T-helper 2 cell treated with Interferon-gamma antibody and Interleukin-4, amounts not matched to agents 5 μg/mL and 100 μg/mL, for 36 hours (primary cell): ENCODE measurements around the gene MAPKAP1.

Experiments
- DNase-seq: peaks from one replicate; pipeline ENCODE4 v3.0.0; 2021; ENCODE audit warnings: low spot score
- H3K27ac Mint-ChIP-seq: one replicate; pipeline ENCODE4 v1.8.0; 2021; ENCODE audit warnings: mild to moderate bottlenecking, mixed read lengths
- H3K27me3 Mint-ChIP-seq: one replicate; pipeline ENCODE4 v1.8.0; 2021; ENCODE audit warnings: low read depth, mixed read lengths
- H3K36me3 Mint-ChIP-seq: one replicate; pipeline ENCODE4 v1.8.0; 2021; ENCODE audit warnings: low read depth, mixed read lengths
- H3K4me1 Mint-ChIP-seq: one replicate; pipeline ENCODE4 v1.8.0; 2021; ENCODE audit warnings: low read depth, mixed read lengths
- H3K4me3 Mint-ChIP-seq: one replicate; pipeline ENCODE4 v1.8.0; 2022; ENCODE audit warnings: mild to moderate bottlenecking, moderate library complexity, mixed read lengths
- H3K9me3 Mint-ChIP-seq: one replicate; pipeline ENCODE4 v1.8.0; 2021; ENCODE audit warnings: mixed read lengths

Gene MAPKAP1

DNA sequence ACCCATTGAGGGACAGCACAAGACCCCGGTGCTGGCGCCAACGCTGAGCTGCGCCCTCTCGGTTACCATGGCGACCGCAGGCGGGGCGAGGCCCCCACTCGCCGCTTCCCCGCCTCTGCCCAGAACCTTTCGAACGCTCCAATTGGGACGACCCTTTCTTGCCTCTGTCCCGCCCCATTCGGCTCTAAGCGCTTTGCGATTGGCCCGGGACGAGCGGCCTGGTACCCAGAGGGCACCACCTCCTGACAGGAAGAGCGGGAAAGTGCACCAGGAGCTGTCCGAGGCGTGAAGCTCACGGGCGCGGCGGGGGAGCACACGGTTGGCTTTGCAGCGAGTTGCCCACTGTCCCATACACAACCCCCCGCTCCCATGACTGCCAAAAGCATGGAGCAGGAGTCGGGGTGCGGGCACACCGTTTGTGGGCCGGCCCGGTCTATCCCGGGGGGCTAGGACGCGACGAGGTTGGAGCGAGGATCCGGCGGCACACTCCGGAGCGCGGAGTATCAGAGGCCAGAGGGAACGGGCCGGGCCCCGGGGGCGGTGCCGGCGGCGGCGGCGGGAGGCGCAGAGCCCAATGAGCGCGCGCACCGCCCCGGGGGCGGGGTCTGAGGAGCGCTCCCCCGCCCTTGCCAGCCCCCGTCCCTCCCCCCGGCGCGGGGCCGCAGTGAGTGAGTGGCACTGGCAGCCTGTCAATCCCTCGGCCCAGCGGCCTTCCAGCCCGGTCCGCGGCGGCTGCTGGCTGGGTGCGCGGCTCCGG, 39.2 kb upstream of the MAPKAP1 start:
- peak; percentile 91 for DNase-seq
- Mint-ChIP-seq H3K36me3 (peaks cover 13% of the 10 kb centered on the region), H3K27ac (peak overlapping the region; percentile 92), H3K4me1 (peaks cover 25% of the 10 kb centered on the region), H3K27me3 (peaks cover 27% of the 10 kb centered on the region), H3K9me3 (no peaks in the 10 kb centered on the region), H3K4me3 (peak overlapping the region; percentile 93)

DNA sequence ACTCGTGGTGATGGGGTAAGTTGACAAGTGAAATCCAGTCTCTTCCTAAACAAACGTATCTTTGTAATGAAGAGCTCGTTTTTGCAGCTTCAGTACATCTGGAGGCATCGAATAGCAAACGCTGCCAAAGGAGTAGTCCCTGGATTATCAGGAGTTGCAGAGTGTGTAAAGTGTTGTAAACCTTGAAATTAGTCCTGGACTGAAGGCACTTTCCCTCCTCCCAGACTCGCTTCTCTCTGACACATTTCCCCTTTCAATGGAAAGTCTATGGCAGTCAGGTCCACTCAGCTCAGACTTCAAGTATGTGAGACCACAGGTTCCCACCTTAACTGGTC, 38.6 kb upstream of the MAPKAP1 start:
- no peak for DNase-seq
- no peak overlapping the region for H3K27ac Mint-ChIP-seq
- H3K4me3 Mint-ChIP-seq: peak overlapping the region; percentile 93
- H3K36me3 Mint-ChIP-seq: peaks cover 11% of the 10 kb centered on the region
- H3K4me1 Mint-ChIP-seq: peaks cover 23% of the 10 kb centered on the region
- H3K27me3 Mint-ChIP-seq: peaks cover 27% of the 10 kb centered on the region
- H3K9me3 Mint-ChIP-seq: no peaks in the 10 kb centered on the region

DNA sequence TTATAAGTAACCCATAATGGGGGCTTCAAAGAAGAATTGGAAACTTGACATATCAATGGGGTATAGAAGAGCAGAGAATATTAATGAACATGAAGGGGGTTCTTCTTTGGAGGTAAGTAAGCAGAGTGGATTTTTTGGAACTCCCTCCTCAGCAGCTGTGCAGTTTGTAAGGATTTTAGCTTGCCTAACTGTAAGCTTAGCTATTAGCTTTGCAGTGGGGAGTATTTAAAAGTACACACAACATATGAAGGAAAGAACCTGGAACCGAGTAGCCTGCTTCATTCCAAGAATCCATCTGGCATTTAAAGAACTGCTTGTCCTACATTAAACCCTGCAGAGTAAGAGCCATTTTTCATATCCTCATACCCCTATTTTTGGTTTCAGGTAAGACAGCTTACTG, 38.0 kb upstream of the MAPKAP1 start:
- H3K4me3 Mint-ChIP-seq: peak overlapping the region; percentile 93
- H3K27me3 Mint-ChIP-seq: peaks cover 27% of the 10 kb centered on the region
- peaks cover 20% of the 10 kb centered on the region for H3K4me1 Mint-ChIP-seq
- no peak overlapping the region for H3K27ac Mint-ChIP-seq
- no peaks in the 10 kb centered on the region for H3K9me3 Mint-ChIP-seq
- H3K36me3 Mint-ChIP-seq: peaks cover 9% of the 10 kb centered on the region
- DNase-seq: no peak

DNA sequence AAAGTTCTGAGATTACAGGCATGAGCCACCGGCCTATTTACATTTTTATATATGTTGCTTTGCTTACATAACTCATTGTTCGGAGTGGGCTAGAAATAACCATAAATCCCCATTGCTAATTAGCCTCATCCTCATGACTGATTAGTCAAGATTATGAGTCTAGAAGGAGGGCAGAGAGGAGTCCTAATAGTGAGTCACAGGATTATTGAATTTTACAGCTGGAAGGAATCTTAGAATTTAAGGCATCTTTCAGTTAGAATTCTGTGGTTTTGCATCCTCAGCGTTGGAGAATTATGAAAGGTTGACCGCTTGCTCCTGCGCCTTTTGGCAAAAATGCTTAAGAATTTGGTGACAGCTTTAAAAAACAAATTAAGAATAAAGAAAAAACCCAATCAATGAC, 37.6 kb upstream of the MAPKAP1 start:
- H3K27me3 Mint-ChIP-seq: peaks cover 27% of the 10 kb centered on the region
- DNase-seq: no peak
- no peak overlapping the region for H3K27ac Mint-ChIP-seq
- H3K36me3 Mint-ChIP-seq: peaks cover 9% of the 10 kb centered on the region
- H3K9me3 Mint-ChIP-seq: no peaks in the 10 kb centered on the region
- H3K4me1 Mint-ChIP-seq: peaks cover 20% of the 10 kb centered on the region
- H3K4me3 Mint-ChIP-seq: peak overlapping the region; percentile 93

DNA sequence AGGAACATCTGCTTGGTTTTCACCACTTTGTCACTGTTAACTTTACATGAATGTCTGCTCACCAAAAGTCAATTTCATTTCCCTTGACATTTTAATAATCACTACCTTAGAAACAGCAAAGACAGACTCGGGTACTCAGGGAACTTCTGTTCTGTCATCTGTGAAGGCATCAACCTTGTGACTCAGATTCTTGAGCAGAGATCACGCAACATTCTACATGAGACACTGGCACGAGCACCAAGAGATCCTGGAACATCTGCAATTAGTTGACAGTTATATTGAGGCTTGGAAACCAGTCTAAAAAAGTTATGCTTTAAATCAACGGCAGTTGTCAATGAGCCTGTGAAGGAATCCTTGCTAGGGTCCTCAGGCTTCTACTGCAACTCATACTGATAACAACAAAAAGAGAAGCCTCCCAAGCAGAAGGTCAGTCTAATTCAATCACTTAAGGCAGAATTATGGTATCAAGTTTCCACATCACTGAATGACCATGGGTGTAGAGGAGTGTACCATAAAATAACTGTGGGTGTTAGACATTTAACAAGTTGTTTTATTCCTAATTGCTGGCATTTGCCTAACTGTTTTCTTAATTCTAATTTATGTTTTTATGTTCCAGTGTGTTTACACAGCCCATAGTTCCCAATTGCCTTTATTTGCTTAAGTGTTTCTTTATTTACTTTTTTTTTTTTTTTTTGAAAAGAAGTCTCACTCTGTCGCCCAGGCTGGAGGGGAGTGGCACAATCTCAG, 36.8 kb upstream of the MAPKAP1 start:
- no peak for DNase-seq
- no peaks in the 10 kb centered on the region for H3K9me3 Mint-ChIP-seq
- peaks cover 14% of the 10 kb centered on the region for H3K4me1 Mint-ChIP-seq
- H3K27me3 Mint-ChIP-seq: peaks cover 27% of the 10 kb centered on the region
- peaks cover 5% of the 10 kb centered on the region for H3K36me3 Mint-ChIP-seq
- H3K27ac Mint-ChIP-seq: no peak overlapping the region
- no peak overlapping the region for H3K4me3 Mint-ChIP-seq

DNA sequence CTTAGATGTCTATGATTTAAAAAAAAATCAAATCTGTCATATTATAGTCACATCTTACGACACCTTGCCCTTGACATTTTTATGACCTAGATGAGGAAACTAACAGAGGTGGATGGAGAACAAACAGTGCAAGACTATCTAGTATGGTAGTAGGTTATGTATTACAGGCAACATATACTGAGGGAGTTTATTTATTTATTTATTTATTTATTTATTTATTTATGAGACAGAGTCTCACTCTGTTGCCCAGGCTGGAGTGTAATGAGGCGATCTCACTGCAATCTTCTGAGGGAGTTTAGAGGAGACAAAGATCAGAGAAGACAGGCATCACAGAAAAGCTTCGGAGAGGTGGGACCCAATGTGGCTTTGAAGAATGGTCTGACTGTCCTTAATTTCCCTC, 35.6 kb upstream of the MAPKAP1 start:
- no peak for DNase-seq
- no peaks in the 10 kb centered on the region for H3K9me3 Mint-ChIP-seq
- H3K27ac Mint-ChIP-seq: no peak overlapping the region
- peaks cover 10% of the 10 kb centered on the region for H3K4me1 Mint-ChIP-seq
- H3K36me3 Mint-ChIP-seq: no peaks in the 10 kb centered on the region
- H3K27me3 Mint-ChIP-seq: peaks cover 31% of the 10 kb centered on the region
- H3K4me3 Mint-ChIP-seq: no peak overlapping the region

DNA sequence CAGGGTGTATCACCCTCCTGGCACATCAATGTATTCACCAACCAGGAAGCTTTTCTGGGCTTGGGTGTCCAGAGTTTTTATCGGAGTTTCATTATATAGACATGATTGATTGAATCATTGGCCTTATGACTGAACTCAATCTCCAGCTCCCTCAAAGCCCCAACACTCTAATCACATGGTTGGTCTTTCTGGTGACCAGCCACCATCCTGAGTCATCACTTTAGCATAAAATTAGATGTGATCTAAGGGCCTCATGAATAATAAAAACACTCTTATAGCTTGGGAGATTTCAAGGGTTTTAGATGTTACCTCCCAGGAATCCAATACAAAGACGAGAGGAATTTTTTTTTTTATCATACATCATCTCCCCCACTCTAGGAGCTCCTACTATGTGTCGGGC, 32.4 kb upstream of the MAPKAP1 start:
- Mint-ChIP-seq H3K4me1 (no peaks in the 10 kb centered on the region), H3K9me3 (no peaks in the 10 kb centered on the region), H3K4me3 (no peak overlapping the region), H3K36me3 (no peaks in the 10 kb centered on the region), H3K27me3 (peaks cover 17% of the 10 kb centered on the region), H3K27ac (no peak overlapping the region)
- no peak for DNase-seq

DNA sequence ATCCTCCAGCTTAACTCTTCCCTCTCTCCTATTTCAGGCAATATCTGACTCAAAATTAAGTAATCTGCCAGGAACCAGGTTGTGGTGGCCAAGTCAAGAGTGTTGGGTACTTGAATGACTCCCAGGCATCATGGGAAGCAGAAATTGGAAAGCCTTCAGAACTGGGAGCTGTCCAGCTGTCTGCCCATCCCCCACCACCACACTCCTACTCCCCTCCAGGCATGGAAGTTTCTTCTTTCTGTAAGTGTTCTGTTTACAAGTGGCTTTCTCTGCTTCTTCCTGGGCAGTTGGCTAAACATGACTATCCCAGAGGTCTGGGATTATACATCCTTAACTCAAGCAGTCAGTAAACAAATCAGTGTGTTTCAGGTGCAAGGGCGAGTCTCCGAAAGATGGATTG, 25.6 kb upstream of the MAPKAP1 start:
- H3K4me1 Mint-ChIP-seq: no peaks in the 10 kb centered on the region

DNA sequence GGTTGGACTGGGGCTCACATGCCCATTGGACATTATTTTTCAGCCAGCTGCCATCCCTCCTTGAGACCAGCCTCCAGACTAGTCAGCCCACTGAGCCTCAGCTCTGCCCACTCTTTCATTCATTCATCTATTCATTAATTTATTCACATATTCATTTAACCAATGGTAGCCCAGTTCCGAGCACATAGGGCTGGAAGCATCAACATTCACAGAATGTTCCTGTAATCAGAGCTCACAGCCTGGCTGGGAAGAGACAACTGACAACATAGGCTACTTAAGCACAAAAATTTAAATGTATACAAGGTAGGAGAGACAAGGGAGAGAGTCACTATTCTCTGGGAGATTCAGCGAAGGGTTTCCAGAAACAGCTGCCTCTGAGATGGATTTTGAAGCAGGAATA, 23.2 kb upstream of the MAPKAP1 start:
- Mint-ChIP-seq H3K27ac (no peak overlapping the region), H3K27me3 (peaks cover 17% of the 10 kb centered on the region), H3K4me3 (no peak overlapping the region), H3K36me3 (no peaks in the 10 kb centered on the region), H3K9me3 (no peaks in the 10 kb centered on the region), H3K4me1 (no peaks in the 10 kb centered on the region)
- DNase-seq: no peak

More for the DNA sequence above, 25.6 kb upstream of the MAPKAP1 start:
- Mint-ChIP-seq H3K9me3 (no peaks in the 10 kb centered on the region), H3K27ac (no peak overlapping the region), H3K27me3 (peaks cover 17% of the 10 kb centered on the region), H3K4me3 (no peak overlapping the region), H3K36me3 (no peaks in the 10 kb centered on the region)
- no peak for DNase-seq

DNA sequence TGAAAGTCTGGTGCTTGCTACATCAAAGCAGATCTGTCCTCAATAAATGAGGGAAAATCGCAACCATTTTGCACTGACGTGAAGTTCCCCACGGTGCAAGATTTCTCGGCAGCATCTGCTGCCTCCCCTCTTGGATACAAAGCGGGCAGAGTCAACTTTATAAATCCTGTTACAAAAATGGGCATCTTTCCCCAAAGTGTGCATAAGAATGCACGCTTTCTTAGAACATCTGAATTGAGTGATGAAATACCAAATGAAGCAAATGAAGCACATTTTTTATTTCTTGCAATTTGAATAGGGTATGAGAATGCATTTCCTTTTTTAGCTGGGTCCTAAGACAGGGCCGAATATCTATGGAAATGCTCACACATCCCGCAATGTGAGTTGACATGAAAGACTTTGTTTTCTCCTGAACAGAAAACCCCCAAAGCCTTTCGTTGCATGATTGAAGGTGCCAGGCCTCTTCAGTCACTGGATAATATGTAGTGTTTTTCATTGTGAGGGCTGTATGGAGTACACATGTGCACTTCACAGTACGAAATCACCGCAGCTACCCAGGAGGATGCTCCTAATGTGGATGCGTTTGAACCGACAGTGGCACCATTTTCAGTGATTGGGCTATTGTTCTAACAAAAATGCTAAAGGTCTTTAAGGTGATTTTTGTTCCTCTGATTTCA, 19.6 kb upstream of the MAPKAP1 start:
- Mint-ChIP-seq H3K4me3 (no peak overlapping the region), H3K9me3 (no peaks in the 10 kb centered on the region), H3K27me3 (peaks cover 9% of the 10 kb centered on the region), H3K4me1 (no peaks in the 10 kb centered on the region), H3K27ac (no peak overlapping the region), H3K36me3 (no peaks in the 10 kb centered on the region)
- no peak for DNase-seq

DNA sequence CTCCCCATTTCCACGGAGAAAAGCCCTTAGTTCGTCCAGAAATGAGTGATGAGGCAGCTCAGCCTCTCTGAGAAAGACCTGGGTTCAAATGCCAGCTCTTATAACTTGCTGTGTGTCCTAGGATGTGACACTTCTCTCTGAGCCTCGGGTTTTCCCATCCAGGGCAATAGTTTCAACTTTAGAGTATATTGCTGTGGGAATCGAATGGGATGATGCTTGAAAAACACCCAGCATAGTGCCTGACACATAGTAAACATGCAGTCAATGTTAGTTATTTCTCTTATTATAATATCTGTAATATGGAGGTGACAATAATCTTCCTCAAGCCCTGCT, 430 bp upstream of the MAPKAP1 start:
- Mint-ChIP-seq H3K4me1 (peaks cover 16% of the 10 kb centered on the region), H3K4me3 (peak overlapping the region; percentile 82), H3K27me3 (no peaks in the 10 kb centered on the region), H3K9me3 (no peaks in the 10 kb centered on the region), H3K36me3 (peaks cover 2% of the 10 kb centered on the region), H3K27ac (peak overlapping the region; percentile 67)
- DNase-seq: no peak

DNA sequence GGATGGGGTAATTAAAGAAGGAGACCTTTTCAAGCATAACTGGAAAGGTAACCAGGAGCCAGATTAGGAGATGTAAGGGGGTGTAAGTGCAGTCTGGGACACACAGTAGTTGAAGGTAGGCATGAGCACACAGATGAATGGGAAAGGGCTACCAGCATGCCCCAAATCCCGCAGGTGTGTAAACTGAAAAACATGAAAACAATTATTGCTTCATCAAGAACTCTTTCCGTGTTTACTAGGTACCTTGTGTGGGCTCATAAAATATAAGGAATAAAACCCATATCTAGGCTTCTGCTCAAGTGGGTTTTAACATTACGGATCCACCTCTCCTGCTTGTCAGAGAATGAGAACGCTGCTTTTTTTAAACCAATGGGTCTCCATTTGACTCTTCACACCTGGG, 1.1 kb downstream of the MAPKAP1 start:
- H3K4me1 Mint-ChIP-seq: peaks cover 22% of the 10 kb centered on the region
- DNase-seq: no peak
- H3K27me3 Mint-ChIP-seq: no peaks in the 10 kb centered on the region
- H3K36me3 Mint-ChIP-seq: peaks cover 2% of the 10 kb centered on the region
- H3K4me3 Mint-ChIP-seq: peak overlapping the region; percentile 82
- H3K9me3 Mint-ChIP-seq: no peaks in the 10 kb centered on the region
- H3K27ac Mint-ChIP-seq: no peak overlapping the region

DNA sequence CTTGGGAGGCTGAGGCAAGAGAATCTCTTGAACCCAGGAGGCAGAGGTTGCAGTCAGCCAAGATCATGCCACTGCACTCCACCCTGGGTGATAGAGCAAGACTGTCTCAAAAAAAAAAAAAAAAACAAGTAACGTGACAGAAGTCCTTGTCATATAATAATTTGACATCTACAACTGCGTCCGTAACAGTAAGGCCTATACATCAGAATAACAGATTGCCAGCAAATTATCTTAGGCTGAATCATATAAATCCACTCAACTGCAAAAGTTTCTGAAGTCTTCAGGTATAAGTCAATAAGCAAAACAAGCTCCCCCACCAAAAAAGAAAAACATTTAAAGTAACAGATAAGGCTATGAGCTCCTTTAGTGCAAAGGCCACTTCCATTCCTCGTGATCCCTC, 3.3 kb downstream of the MAPKAP1 start:
- Mint-ChIP-seq H3K36me3 (peaks cover 2% of the 10 kb centered on the region), H3K4me3 (no peak overlapping the region), H3K27ac (no peak overlapping the region), H3K9me3 (no peaks in the 10 kb centered on the region), H3K4me1 (peaks cover 25% of the 10 kb centered on the region), H3K27me3 (no peaks in the 10 kb centered on the region)
- DNase-seq: no peak

DNA sequence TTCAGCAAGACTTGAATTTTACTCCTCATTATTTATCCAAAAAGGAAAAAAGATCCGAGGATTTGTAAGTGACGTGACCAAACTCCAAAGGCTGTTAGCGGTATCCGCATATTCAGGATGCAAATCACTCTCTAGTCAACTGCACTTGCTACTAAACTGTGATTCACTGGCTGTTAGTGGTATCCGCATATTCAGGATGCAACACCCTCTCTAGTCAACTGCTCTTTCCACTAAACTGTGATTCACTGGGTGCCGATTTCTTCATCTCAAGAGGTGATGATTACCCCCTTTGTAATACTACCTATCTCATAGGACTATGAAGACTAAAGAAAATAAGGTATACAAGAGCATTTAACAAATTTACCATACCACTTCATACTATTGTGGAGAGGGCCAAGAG, 5.7 kb downstream of the MAPKAP1 start:
- no peak overlapping the region for H3K4me3 Mint-ChIP-seq
- DNase-seq: peak; percentile 9
- H3K27ac Mint-ChIP-seq: no peak overlapping the region
- no peaks in the 10 kb centered on the region for H3K27me3 Mint-ChIP-seq
- H3K9me3 Mint-ChIP-seq: no peaks in the 10 kb centered on the region
- H3K36me3 Mint-ChIP-seq: peaks cover 2% of the 10 kb centered on the region
- H3K4me1 Mint-ChIP-seq: peaks cover 23% of the 10 kb centered on the region
